K562 (cell line): ENCODE measurements around the gene ISYNA1. TPM values are rescaled to one million over a fixed set of nuclear protein-coding genes. Genes with fewer than 3 reads are reported as not detected.
A peak's percentile ranks its signal among the peaks of the same experiment; 100 is the strongest.

ENCODE experiments used
- IRF2 ChIP-seq: sonication (generic); formaldehyde crosslinking; IDR thresholded peaks from 2 replicates; pipeline ENCODE4 v1.8.1; 2022; ENCODE audit warnings: mild to moderate bottlenecking, missing genetic modification reagents
- NFE2 ChIP-seq: IDR thresholded peaks from 2 replicates; pipeline ENCODE4 v1.6.1; 2014; ENCODE audit warnings: antibody characterized with exemption, low read depth
- NRF1 ChIP-seq, 2 experiments: fragments of 450-650 bp; IDR thresholded peaks in 1 of 2; conservative IDR thresholded peaks in 1 of 2; 2 replicates each; pipeline ENCODE4 v1.6.1; 2014; ENCODE audit warnings: mild to moderate bottlenecking in 2 of 2
- PHF20 ChIP-seq: fragments of 450-650 bp; IDR thresholded peaks from 2 replicates; pipeline ENCODE4 v1.6.1; 2018; ENCODE audit not compliant: partially characterized antibody
- RUNX1 ChIP-seq: sonication (generic); IDR thresholded peaks from 2 replicates; pipeline ENCODE4 v1.6.1; 2016; ENCODE audit warnings: antibody characterized with exemption, low read depth
- SRSF3 ChIP-seq: fragments of 200-400 bp; formaldehyde crosslinking; IDR thresholded peaks from 2 replicates; pipeline ENCODE4 v1.6.1; 2016; ENCODE audit warnings: mild to moderate bottlenecking, low read length, moderate library complexity; ENCODE audit not compliant: insufficient read depth
- XRCC4 ChIP-seq: IDR thresholded peaks from one replicate; pipeline ENCODE4 v1.6.1; 2011; ENCODE audit not compliant: insufficient read depth, insufficient read length; ENCODE audit errors: extremely low read depth
- XRCC5 ChIP-seq: fragments of 200-400 bp; formaldehyde crosslinking; IDR thresholded peaks from 2 replicates; pipeline ENCODE4 v1.6.1; 2017; ENCODE audit warnings: low read depth, mild to moderate bottlenecking, low read length
- ZBED1 ChIP-seq: IDR thresholded peaks from 2 replicates; pipeline ENCODE4 v1.6.1; 2014
- ZNF408 ChIP-seq: fragments of 250-450 bp; sonication (Bioruptor Pico); IDR thresholded peaks from 2 replicates; pipeline ENCODE4 v1.4.0; 2020; ENCODE audit warnings: low read depth, mild to moderate bottlenecking, moderate library complexity
- ZNF507 ChIP-seq: conservative IDR thresholded peaks from 2 replicates; pipeline ENCODE4 v1.6.1; 2017; ENCODE audit warnings: missing genetic modification characterization, missing compliant biosample characterization
- polyA plus RNA-seq, 8 experiments: library from polyadenylated mRNA; depleted of rRNA in 4 of 8; stranded (reverse) in 5 of 8; unstranded in 3 of 8; fragments of >200 nt; fragmentation: Nextera tagmentation in 2 of 8; fragmentation: Illumina TruSeq in 1 of 8; extraction: Ambion mirVana in 2 of 8; extraction: Trizol in 1 of 8; gene quantifications; 2 replicates each; pipeline versions ENCODE4 v1.2.1 to v1.2.3, GENCODE V29; 2011 to 2014; ENCODE audit warnings: inconsistent platforms in 1 of 8, missing spikeins in 1 of 8
- total RNA-seq, 7 experiments: library from RNA; depleted of rRNA in 6 of 7; stranded (reverse); fragments of >200 nt in 6 of 7; fragmentation: Illumina TruSeq in 2 of 7; extraction: Trizol in 2 of 7; gene quantifications; 2 replicates each; pipeline versions ENCODE4 v1.2.1 to v1.2.3, GENCODE V29; 2011 to 2021; ENCODE audit warnings: low replicate concordance in 1 of 7
- TF ChIP-seq, protein P1 (sequence below): sonication (generic); formaldehyde crosslinking; IDR thresholded peaks from 2 replicates; pipeline ENCODE4 v1.8.1; 2023; ENCODE audit warnings: mild to moderate bottlenecking, missing genetic modification reagents
- TF ChIP-seq, protein P2 (sequence below): fragments of 250-450 bp; sonication (Bioruptor Pico); IDR thresholded peaks from 2 replicates; pipeline ENCODE4 v1.4.0; 2020; ENCODE audit warnings: mild to moderate bottlenecking, moderate library complexity

Gene ISYNA1
- total and polyA plus RNA-seq, 9 of the 15 experiments (the other 6 are each of a cell fraction or from before 2014, with no cell fraction given): 21.8 to 460 (median 93.2) TPM

DNA sequence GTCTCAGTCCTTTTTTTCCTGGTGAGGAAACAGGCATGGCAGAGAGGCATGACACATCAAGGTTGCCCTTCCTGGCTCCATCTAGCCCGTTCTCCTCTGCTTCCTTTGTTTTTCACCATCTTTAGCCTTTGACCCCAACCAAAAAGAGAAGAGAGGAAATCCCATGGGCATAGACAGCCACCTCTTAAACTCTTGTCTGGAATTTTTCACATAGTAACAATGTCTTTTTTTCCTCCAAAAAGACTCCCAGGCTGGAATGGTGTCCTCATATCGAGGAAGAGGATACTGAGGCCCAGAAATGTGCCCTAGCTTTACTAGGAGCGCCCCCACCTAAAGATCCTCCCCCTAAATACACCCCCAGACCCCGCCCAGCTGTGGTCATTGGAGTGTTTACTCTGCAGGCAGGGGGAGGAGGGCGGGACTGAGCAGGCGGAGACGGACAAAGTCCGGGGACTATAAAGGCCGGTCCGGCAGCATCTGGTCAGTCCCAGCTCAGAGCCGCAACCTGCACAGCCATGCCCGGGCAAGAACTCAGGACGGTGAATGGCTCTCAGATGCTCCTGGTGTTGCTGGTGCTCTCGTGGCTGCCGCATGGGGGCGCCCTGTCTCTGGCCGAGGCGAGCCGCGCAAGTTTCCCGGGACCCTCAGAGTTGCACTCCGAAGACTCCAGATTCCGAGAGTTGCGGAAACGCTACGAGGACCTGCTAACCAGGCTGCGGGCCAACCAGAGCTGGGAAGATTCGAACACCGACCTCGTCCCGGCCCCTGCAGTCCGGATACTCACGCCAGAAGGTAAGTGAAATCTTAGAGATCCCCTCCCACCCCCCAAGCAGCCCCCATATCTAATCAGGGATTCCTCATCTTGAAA lies 52.0 kb downstream of the ISYNA1 start, which contains the start of gene GDF15 (continued):
- TF ChIP-seq, protein P1, sequence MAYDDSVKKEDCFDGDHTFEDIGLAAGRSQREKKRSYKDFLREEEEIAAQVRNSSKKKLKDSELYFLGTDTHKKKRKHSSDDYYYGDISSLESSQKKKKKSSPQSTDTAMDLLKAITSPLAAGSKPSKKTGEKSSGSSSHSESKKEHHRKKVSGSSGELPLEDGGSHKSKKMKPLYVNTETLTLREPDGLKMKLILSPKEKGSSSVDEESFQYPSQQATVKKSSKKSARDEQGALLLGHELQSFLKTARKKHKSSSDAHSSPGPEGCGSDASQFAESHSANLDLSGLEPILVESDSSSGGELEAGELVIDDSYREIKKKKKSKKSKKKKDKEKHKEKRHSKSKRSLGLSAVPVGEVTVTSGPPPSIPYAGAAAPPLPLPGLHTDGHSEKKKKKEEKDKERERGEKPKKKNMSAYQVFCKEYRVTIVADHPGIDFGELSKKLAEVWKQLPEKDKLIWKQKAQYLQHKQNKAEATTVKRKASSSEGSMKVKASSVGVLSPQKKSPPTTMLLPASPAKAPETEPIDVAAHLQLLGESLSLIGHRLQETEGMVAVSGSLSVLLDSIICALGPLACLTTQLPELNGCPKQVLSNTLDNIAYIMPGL (CRISPR knock-in tag): peak; percentile 94
- TF ChIP-seq SRSF3 (no peak), RUNX1 (0 out of 2 replicates have a peak, but pooled peaks have one; percentile 28), IRF2 (no peak), PHF20 (no peak), XRCC5 (peak; percentile 87), NRF1 (conservative IDR thresholded peaks at IDR 0.05 in 1 of 2, IDR thresholded peaks at IDR 0.05 in 1 of 2) (peak; percentile 71 to 76), ZNF507 (no peak), XRCC4 (no peak), ZNF408 (CRISPR knock-in tag) (no peak), ZBED1 (peak; percentile 91; the same call in 1 of the 2 replicates), NFE2 (peak; percentile 46)
- TF ChIP-seq, protein P2, sequence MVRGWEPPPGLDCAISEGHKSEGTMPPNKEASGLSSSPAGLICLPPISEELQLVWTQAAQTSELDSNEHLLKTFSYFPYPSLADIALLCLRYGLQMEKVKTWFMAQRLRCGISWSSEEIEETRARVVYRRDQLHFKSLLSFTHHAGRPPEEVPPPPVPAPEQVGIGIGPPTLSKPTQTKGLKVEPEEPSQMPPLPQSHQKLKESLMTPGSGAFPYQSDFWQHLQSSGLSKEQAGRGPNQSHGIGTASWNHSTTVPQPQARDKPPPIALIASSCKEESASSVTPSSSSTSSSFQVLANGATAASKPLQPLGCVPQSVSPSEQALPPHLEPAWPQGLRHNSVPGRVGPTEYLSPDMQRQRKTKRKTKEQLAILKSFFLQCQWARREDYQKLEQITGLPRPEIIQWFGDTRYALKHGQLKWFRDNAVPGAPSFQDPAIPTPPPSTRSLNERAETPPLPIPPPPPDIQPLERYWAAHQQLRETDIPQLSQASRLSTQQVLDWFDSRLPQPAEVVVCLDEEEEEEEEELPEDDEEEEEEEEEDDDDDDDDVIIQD: no peak
